GM21423 (cell line): ENCODE results near the gene WNT2B.

ENCODE experiments used
- ATAC-seq: cut with Tn5 transposase; IDR thresholded peaks from one replicate; pipeline ENCODE4 v1.9.1; 2021; ENCODE audit warnings: mild to moderate bottlenecking, moderate library complexity; ENCODE audit not compliant: unreplicated experiment

Gene WNT2B

GRCh38 chr1:112527266-112528010 lies 18.7 kb downstream of the WNT2B start:
- ATAC-seq, result no peak

- ATAC-seq, result no peak
Observed at GRCh38 chr1:112528076-112528475, 19.3 kb downstream of the WNT2B start.

- ATAC-seq, result no peak
Observed at GRCh38 chr1:112529301-112529700, 20.5 kb downstream of the WNT2B start.

- no peak for ATAC-seq
Observed at GRCh38 chr1:112530832-112531231, 22.1 kb downstream of the WNT2B start.

GRCh38 chr1:112532064-112532463 lies 23.3 kb downstream of the WNT2B start:
- ATAC-seq, result no peak

- ATAC-seq, result no peak
Observed at GRCh38 chr1:112533029-112533428, 24.3 kb downstream of the WNT2B start.

GRCh38 chr1:112536561-112536960 lies 27.8 kb downstream of the WNT2B start:
- no peak for ATAC-seq

GRCh38 chr1:112537456-112537855 lies 28.7 kb downstream of the WNT2B start:
- ATAC-seq, result no peak

GRCh38 chr1:112538883-112539282 lies 30.1 kb downstream of the WNT2B start:
- no peak for ATAC-seq

- no peak for ATAC-seq
Observed at GRCh38 chr1:112540226-112540794, 31.5 kb downstream of the WNT2B start.

GRCh38 chr1:112541299-112541698 lies 32.5 kb downstream of the WNT2B start:
- no peak for ATAC-seq

- no peak for ATAC-seq
Observed at GRCh38 chr1:112542206-112542973, 33.6 kb downstream of the WNT2B start.

GRCh38 chr1:112544011-112544688 lies 35.4 kb downstream of the WNT2B start:
- no peak for ATAC-seq

- no peak for ATAC-seq
Observed at GRCh38 chr1:112544751-112545150, 36.0 kb downstream of the WNT2B start.

- no peak for ATAC-seq
Observed at GRCh38 chr1:112546076-112546475, 37.3 kb downstream of the WNT2B start.

GRCh38 chr1:112548547-112548946 lies 39.8 kb downstream of the WNT2B start:
- ATAC-seq, result no peak

- ATAC-seq, result no peak
Observed at GRCh38 chr1:112549590-112549989, 40.8 kb downstream of the WNT2B start.

- ATAC-seq, result no peak
Observed at GRCh38 chr1:112554411-112554810, 45.6 kb downstream of the WNT2B start.

- ATAC-seq, result no peak
Observed at GRCh38 chr1:112557385-112557784, 48.6 kb downstream of the WNT2B start.

GRCh38 chr1:112558634-112559033 lies 49.9 kb downstream of the WNT2B start:
- no peak for ATAC-seq

GRCh38 chr1:112563341-112563740 lies 54.6 kb downstream of the WNT2B start:
- no peak for ATAC-seq
